Left colon (tissue), 2 donors: ENCODE data around the gene GDPD1. TPM values are rescaled to one million over a fixed set of nuclear protein-coding genes. Genes with fewer than 3 reads are reported as not detected.
A peak's percentile ranks its signal among the peaks of the same experiment; 100 is the strongest.
"Not testable (repeated sequence)": the region's sequence is repeated elsewhere in the genome, so short reads cannot be mapped to it uniquely, and the experiment has no call there.

Experiments used
- ATAC-seq: fragments of 200-7000 bp; cut with Tn5 transposase; one replicate; pipeline ENCODE4 v1.9.1; 2020; ENCODE audit warnings: mild to moderate bottlenecking, moderate library complexity
- DNase-seq, 2 donors: peaks; one replicate each; pipeline ENCODE4 v3.0.0-alpha.2; 2020
- intact Hi-C, 2 donors: fragments of 100-400 bp; cut with DNase I in 1 of 2; cut with micrococcal nuclease in 1 of 2; formaldehyde crosslinking; loops; one replicate each; pipeline versions ENCODE4 v1.11.2 to v1.14.0; 2022; cut with DNase I, micrococcal nuclease
- total RNA-seq, 2 donors: library from RNA; stranded (reverse); fragmentation: NEBNext Ultra II Directional; extraction: Animal tissue kit (Norgen Biotek cat#: 25700); gene quantifications; one replicate each; pipeline ENCODE4 v1.2.1, GENCODE V29; 2021
- donor health status: DM: no; HTN: no; CAD: no.
- donor health status: DM: yes; HTN: yes; CAD: no.

Gene GDPD1
- total RNA-seq, 2 donors from 2014 or later = 3.9 TPM

DNA sequence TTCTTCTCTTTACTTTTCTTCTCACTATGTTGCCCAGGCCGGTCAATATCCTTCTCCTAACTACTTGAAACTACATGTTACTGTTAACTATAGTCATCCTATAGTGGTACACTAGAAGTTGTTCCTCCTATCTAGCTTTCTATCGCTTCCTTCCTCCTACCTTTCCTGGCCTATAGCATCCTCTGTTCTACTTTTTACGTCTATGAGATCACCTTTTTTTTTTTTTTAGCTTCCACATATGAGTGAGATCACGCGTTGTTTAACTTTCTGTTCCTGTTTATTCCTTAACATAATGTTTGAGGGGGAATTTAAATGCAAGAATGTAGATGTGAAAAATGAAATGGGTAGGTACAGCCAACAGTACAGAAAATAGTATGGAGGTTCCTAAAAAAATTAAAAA, 80.6 kb downstream of the GDPD1 start:
- DNase-seq = no peak
- intact Hi-C loops = no loop called here
- ATAC-seq = no peak

DNA sequence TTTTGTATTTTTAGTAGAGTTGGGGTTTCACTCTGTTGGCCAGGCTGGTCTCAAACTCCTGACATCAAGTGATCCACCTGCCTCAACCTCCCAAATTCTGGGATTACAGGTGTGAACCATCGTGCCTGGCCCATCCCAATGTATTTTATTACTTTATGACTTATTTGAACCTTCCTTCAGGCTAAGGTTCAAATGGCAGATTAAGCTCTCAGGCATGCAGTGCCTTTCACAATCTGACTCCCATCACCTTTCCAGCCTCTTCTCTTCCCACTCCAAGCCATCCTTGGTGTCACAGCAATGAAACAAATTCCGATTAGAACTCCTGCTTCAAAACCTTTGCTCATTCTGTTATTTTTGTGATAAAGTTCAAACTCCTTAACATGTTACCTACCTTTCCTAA, 84.5 kb downstream of the GDPD1 start:
- DNase-seq = no peak
- ATAC-seq = peak; percentile 84
- intact Hi-C loops = no loop called here

GRCh38 chr17:59310263-59310920, 90.1 kb downstream of the GDPD1 start:
- no peak for DNase-seq
- intact Hi-C loops = loop anchor here in 1 of 2 donors (5.0 kb wide), 1 partner anchor 132 kb away; no protein-coding TSS in a partner anchor
- ATAC-seq = no peak

- intact Hi-C loops = loop anchor here in 1 of 2 donors (5.0 kb wide), 1 partner anchor 131 kb away; no protein-coding TSS in a partner anchor
- ATAC-seq (peak; percentile 98), DNase-seq (peak in 1 of 2 donors; percentile 21)
Measured at GRCh38 chr17:59311051-59311468, 90.7 kb downstream of the GDPD1 start.

- intact Hi-C loops = loop anchor here in 1 of 2 donors (5.0 kb wide), 1 partner anchor 131 kb away; no protein-coding TSS in a partner anchor
- DNase-seq, ATAC-seq: not testable (repeated sequence)
Measured at GRCh38 chr17:59311521-59311920, 91.2 kb downstream of the GDPD1 start.

- intact Hi-C loops = no loop called here
- no peak for ATAC-seq
- no peak for DNase-seq
Measured at GRCh38 chr17:59315866-59316265, 95.6 kb downstream of the GDPD1 start.

Other genes starting within 250 kb of the GDPD1 start
- 10 to 100 TPM; 13.6 to 16.4 TPM for gene TRIM37, start 113.6 kb upstream of the GDPD1 start, total RNA-seq
- gene SKA2, start 65.3 kb upstream of the GDPD1 start, total RNA-seq = 10 to 100 TPM; 17.4 to 24.4 TPM
- gene PRR11, start 64.8 kb upstream of the GDPD1 start, total RNA-seq = 1 to 10 TPM; 2.9 to 8.4 TPM
- gene SMG8, start 10.5 kb upstream of the GDPD1 start, total RNA-seq = 1 to 10 TPM; 5.6 to 9.5 TPM
- 10 to 100 TPM; 25.8 to 27.2 TPM for gene YPEL2, start 111.1 kb downstream of the GDPD1 start, total RNA-seq